ENCODE results near the gene ACACA.

- TF ChIP-seq, protein P1, sequence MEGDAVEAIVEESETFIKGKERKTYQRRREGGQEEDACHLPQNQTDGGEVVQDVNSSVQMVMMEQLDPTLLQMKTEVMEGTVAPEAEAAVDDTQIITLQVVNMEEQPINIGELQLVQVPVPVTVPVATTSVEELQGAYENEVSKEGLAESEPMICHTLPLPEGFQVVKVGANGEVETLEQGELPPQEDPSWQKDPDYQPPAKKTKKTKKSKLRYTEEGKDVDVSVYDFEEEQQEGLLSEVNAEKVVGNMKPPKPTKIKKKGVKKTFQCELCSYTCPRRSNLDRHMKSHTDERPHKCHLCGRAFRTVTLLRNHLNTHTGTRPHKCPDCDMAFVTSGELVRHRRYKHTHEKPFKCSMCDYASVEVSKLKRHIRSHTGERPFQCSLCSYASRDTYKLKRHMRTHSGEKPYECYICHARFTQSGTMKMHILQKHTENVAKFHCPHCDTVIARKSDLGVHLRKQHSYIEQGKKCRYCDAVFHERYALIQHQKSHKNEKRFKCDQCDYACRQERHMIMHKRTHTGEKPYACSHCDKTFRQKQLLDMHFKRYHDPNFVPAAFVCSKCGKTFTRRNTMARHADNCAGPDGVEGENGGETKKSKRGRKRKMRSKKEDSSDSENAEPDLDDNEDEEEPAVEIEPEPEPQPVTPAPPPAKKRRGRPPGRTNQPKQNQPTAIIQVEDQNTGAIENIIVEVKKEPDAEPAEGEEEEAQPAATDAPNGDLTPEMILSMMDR (conservative IDR thresholded peaks at IDR 0.05; ENCODE audit: low read depth, low read length), result no peak
- TF ChIP-seq EZH2 (IDR thresholded peaks at IDR 0.05; ENCODE audit: low read length, unreplicated experiment), result no peak
Measured at GRCh38 chr17:37092071-37092470, 314.6 kb downstream of the ACACA start.
